Right atrium auricular region (tissue), 2 donors: ENCODE data around the gene TIMM17A. TPM values are rescaled to one million over a fixed set of nuclear protein-coding genes. Genes with fewer than 3 reads are reported as not detected.
"Not testable (repeated sequence)": the region's sequence is repeated elsewhere in the genome, so short reads cannot be mapped to it uniquely, and the experiment has no call there.

Experiments used
- DNase-seq: peaks from one replicate; pipeline ENCODE4 v3.0.0-alpha.2; 2019; ENCODE audit warnings: low spot score
- H3K27ac ChIP-seq, 2 donors: fragments of 200-600 bp; sonication (generic); 1 replicate in 1 of 2; 2 replicates in 1 of 2; pipeline ENCODE4 v1.5.1; 2016 to 2019
- H3K27me3 ChIP-seq, 2 donors: fragments of 200-600 bp; sonication (generic); one replicate each; pipeline versions ENCODE4 v1.5.1 to v1.6.0; 2017 to 2019
- H3K36me3 ChIP-seq: fragments of 200-600 bp; sonication (generic); one replicate; pipeline ENCODE4 v1.5.1; 2016
- H3K4me1 ChIP-seq, 2 donors: fragments of 200-600 bp; sonication (generic); one replicate each; pipeline versions ENCODE4 v1.5.1 to v1.6.0; 2017 to 2019
- H3K4me3 ChIP-seq, 2 donors: fragments of 200-600 bp; sonication (generic); 1 replicate in 1 of 2; 2 replicates in 1 of 2; pipeline ENCODE4 v1.5.1; 2017 to 2019; ENCODE audit warnings: mild to moderate bottlenecking in 1 of 2, moderate library complexity in 1 of 2
- H3K9me3 ChIP-seq, 2 donors: fragments of 200-600 bp; sonication (generic); one replicate each; pipeline ENCODE4 v1.5.1; 2019
- total RNA-seq, 2 donors: library from RNA; depleted of rRNA; stranded (reverse); fragments of >200 nt; gene quantifications; one replicate each; pipeline ENCODE4 v1.1.0, GENCODE V29; 2016
- TF ChIP-seq, protein P1 (sequence below), 2 donors: fragments of 200-600 bp; sonication (generic); IDR thresholded peaks; one replicate each; pipeline ENCODE4 v1.5.1; 2019; ENCODE audit warnings: antibody characterized with exemption in 2 of 2

The TIMM17A gene
- total RNA-seq, 2 donors from 2014 or later, result 42.7 to 59.1 TPM

- Histone ChIP-seq H3K9me3 (no peaks in the 10 kb centered on the region), H3K4me3 (no peak overlapping the region), H3K27ac (peak overlapping the region in 1 of 2 donors; percentile 63), H3K27me3 (no peaks in the 10 kb centered on the region), H3K36me3 (no peaks in the 10 kb centered on the region), H3K4me1 (peaks cover 0 to 31% of the 10 kb centered on the region in 2 donors)
- TF ChIP-seq, protein P1, sequence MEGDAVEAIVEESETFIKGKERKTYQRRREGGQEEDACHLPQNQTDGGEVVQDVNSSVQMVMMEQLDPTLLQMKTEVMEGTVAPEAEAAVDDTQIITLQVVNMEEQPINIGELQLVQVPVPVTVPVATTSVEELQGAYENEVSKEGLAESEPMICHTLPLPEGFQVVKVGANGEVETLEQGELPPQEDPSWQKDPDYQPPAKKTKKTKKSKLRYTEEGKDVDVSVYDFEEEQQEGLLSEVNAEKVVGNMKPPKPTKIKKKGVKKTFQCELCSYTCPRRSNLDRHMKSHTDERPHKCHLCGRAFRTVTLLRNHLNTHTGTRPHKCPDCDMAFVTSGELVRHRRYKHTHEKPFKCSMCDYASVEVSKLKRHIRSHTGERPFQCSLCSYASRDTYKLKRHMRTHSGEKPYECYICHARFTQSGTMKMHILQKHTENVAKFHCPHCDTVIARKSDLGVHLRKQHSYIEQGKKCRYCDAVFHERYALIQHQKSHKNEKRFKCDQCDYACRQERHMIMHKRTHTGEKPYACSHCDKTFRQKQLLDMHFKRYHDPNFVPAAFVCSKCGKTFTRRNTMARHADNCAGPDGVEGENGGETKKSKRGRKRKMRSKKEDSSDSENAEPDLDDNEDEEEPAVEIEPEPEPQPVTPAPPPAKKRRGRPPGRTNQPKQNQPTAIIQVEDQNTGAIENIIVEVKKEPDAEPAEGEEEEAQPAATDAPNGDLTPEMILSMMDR (IDR thresholded peaks at IDR 0.05), result no peak
- DNase-seq, result no peak
Observed at GRCh38 chr1:201937624-201938213, 17.6 kb upstream of the TIMM17A start.

- no peaks in the 10 kb centered on the region for H3K9me3 ChIP-seq
- H3K36me3 ChIP-seq, result peaks cover under 1% of the 10 kb centered on the region
- no peaks in the 10 kb centered on the region for H3K27me3 ChIP-seq
- H3K4me3 ChIP-seq, result no peak overlapping the region
- H3K27ac ChIP-seq, result peak overlapping the region; percentile 37 to 63
- DNase-seq, result no peak
- TF ChIP-seq, protein P1 (IDR thresholded peaks at IDR 0.05), result no peak
- peaks cover 0 to 31% of the 10 kb centered on the region in 2 donors for H3K4me1 ChIP-seq
Observed at GRCh38 chr1:201938440-201939035, 16.8 kb upstream of the TIMM17A start.

DNA sequence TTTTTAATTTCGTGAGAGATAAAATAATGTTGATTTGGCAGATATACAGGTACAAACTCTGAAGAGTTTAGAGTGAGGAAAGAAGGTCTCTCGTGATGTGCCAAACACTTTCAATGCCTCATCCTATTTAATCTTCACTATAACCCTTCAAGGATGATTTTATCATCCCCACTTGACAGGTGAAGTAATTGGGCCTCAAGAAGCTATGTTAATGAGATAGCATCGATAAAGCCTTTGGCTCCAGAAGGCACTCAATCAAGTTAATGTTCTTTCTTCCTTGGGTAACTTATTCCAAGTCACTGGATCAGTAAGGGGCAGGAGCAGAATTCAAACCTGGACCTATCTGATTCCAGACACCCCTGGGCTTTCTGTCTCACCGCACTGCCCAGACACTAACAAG lies 16.2 kb upstream of the TIMM17A start:
- H3K27ac ChIP-seq, result peak overlapping the region; percentile 37 to 63
- peaks cover 0 to 31% of the 10 kb centered on the region in 2 donors for H3K4me1 ChIP-seq
- peaks cover 6% of the 10 kb centered on the region for H3K36me3 ChIP-seq
- H3K9me3 ChIP-seq, result no peaks in the 10 kb centered on the region
- TF ChIP-seq, protein P1 (IDR thresholded peaks at IDR 0.05), result no peak
- no peak for DNase-seq
- no peak overlapping the region for H3K4me3 ChIP-seq
- H3K27me3 ChIP-seq, result no peaks in the 10 kb centered on the region

DNA sequence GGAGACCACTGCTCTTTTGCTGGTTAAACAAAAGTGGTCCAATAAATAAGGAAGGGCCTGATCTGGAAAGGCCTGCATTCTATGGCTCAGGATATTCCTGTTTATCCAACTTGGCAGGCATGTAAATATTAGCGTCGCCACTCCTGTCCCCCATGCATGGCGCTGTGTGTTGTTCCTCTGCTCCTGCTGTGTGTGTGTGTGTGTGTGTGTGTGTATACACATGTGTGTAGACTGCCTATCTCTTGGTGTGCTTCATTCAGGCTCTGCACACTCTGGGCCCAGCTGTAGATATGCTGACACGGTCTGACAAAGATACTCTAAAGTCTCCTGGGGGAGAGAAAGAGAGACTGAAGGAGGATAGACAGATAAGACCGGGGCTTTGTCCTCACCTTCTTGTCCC lies 15.7 kb upstream of the TIMM17A start:
- TF ChIP-seq, protein P1 (IDR thresholded peaks at IDR 0.05), result no peak
- Histone ChIP-seq H3K4me1 (peaks cover 0 to 31% of the 10 kb centered on the region in 2 donors), H3K9me3 (no peaks in the 10 kb centered on the region), H3K27me3 (no peaks in the 10 kb centered on the region), H3K27ac (peak overlapping the region; percentile 37 to 63), H3K4me3 (no peak overlapping the region), H3K36me3 (peaks cover 7% of the 10 kb centered on the region)
- no peak for DNase-seq

GRCh38 chr1:201940316-201940715 lies 15.0 kb upstream of the TIMM17A start:
- peaks cover 0 to 31% of the 10 kb centered on the region in 2 donors for H3K4me1 ChIP-seq
- not testable (repeated sequence) for H3K36me3 ChIP-seq, H3K9me3 ChIP-seq, DNase-seq, H3K27ac ChIP-seq, H3K27me3 ChIP-seq, H3K4me3 ChIP-seq

DNA sequence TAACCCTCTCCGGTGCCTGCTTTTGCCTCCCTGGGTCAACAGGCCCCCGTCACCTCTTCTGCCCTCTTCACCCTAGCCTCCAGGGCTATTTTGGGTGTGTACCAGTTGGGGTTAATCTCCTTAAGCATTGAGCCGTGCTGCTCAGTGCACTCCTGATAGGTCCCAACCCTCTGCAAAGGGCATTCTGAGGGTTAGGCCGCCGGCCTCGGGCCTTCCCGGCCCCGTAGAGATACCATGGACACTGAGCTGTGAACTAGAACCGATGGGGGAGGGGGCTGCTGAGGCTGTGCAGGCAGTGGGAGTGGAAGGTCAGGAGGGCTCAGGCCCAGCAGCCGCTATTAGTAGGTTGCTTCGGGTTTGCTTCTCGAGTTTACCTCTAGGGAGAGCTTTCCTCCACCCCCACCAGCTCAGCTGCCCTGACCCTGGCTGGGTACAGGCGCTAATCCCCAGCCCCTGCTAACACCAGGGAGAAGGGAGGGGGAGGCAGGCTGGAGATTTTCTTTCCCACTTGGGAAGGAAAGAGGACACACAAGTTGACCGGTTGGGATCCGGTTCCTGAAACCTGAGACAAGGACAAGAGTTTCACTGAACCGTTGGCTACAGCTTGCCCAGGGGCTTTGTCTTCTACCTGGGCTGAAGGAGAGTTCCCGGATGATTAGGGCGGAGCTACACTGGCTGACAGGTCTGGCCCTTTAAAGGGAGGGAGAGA lies 13.7 kb upstream of the TIMM17A start:
- TF ChIP-seq, protein P1 (IDR thresholded peaks at IDR 0.05), result no peak
- Histone ChIP-seq H3K27me3 (no peaks in the 10 kb centered on the region), H3K4me3 (peak overlapping the region in 1 of 2 donors; percentile 31), H3K36me3 (peaks cover 7% of the 10 kb centered on the region), H3K27ac (peak overlapping the region; percentile 69), H3K4me1 (peaks cover 0 to 31% of the 10 kb centered on the region in 2 donors), H3K9me3 (no peaks in the 10 kb centered on the region)
- DNase-seq, result no peak
